NCI-H2029 (cell line): Measurements from ENCODE around the gene ADGRB2.

Source experiments
- DNase-seq: peaks from one replicate; lab custom pipeline; 2025; lab: John Stamatoyannopoulos, UW

ADGRB2 gene

GRCh38 chr1:31764312-31765040, at the start of gene ADGRB2:
Gene ADGRB2, minus strand, starts transcription at chr1:31764340. Its CDS starts 7,119 bp downstream, at chr1:31757221.
- DNase-seq, result no peak

GRCh38 chr1:31812158-31812829, 48.2 kb upstream of the ADGRB2 start:
- DNase-seq, result no peak

- peak; percentile 30 for DNase-seq
Observed at GRCh38 chr1:31811605-31812004, 47.5 kb upstream of the ADGRB2 start.

- no peak for DNase-seq
Observed at GRCh38 chr1:31809698-31810097, 45.6 kb upstream of the ADGRB2 start.

GRCh38 chr1:31807273-31808048, 43.3 kb upstream of the ADGRB2 start:
- no peak for DNase-seq

- no peak for DNase-seq
Observed at GRCh38 chr1:31805318-31805717, 41.2 kb upstream of the ADGRB2 start.

GRCh38 chr1:31804098-31804497, 40.0 kb upstream of the ADGRB2 start:
- DNase-seq, result no peak

- no peak for DNase-seq
Observed at GRCh38 chr1:31803610-31804009, 39.5 kb upstream of the ADGRB2 start.

GRCh38 chr1:31802190-31803150, 38.3 kb upstream of the ADGRB2 start:
- DNase-seq, result no peak

- DNase-seq, result no peak
Observed at GRCh38 chr1:31801458-31801857, 37.3 kb upstream of the ADGRB2 start.

- DNase-seq, result no peak
Observed at GRCh38 chr1:31800674-31800967, 36.5 kb upstream of the ADGRB2 start.

GRCh38 chr1:31799895-31800673, 35.9 kb upstream of the ADGRB2 start:
- DNase-seq, result no peak

GRCh38 chr1:31799196-31799894, 35.2 kb upstream of the ADGRB2 start:
- DNase-seq, result no peak

GRCh38 chr1:31798433-31799195, 34.5 kb upstream of the ADGRB2 start:
- DNase-seq, result no peak

- DNase-seq, result no peak
Observed at GRCh38 chr1:31798086-31798432, 33.9 kb upstream of the ADGRB2 start.

- no peak for DNase-seq
Observed at GRCh38 chr1:31797216-31797615, 33.1 kb upstream of the ADGRB2 start.

GRCh38 chr1:31796707-31797106, 32.6 kb upstream of the ADGRB2 start:
- no peak for DNase-seq

GRCh38 chr1:31795801-31796621, 31.9 kb upstream of the ADGRB2 start:
- DNase-seq, result peak; percentile 63

GRCh38 chr1:31795096-31795675, 31.0 kb upstream of the ADGRB2 start:
- no peak for DNase-seq
